ENCODE measurements around the gene SLC22A14.

- TF ChIP-seq POLR2A (IDR thresholded peaks at IDR 0.05) (no peak), CTCF (IDR thresholded peaks at IDR 0.05) (no peak), POLR2AphosphoS5 (IDR thresholded peaks at IDR 0.05) (no peak)
These were observed 45.4 kb downstream of the SLC22A14 start for GRCh38 chr3:38327335-38328009.
